ENCODE measurements around the gene RIOK1.

DNA sequence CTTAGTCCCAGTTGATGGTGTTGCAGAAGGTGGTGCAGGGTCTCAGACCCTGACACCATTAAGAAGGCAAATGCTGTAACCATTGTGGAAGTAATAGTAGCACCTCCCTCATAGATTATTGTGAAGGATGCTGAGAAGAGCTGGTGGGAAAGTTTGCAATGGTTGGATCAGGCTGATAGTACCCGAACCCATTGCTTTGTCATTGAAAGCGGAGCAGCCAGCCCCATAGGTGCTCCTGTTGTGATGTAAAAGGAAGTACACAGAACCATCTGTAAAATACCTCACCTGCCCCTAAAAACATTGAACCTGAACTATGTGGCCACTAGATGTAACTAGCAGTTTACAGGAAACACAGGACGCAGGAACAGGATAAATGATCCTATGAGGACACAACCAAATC is 31.5 kb downstream of the RIOK1 start:
- TF ChIP-seq, protein P1, sequence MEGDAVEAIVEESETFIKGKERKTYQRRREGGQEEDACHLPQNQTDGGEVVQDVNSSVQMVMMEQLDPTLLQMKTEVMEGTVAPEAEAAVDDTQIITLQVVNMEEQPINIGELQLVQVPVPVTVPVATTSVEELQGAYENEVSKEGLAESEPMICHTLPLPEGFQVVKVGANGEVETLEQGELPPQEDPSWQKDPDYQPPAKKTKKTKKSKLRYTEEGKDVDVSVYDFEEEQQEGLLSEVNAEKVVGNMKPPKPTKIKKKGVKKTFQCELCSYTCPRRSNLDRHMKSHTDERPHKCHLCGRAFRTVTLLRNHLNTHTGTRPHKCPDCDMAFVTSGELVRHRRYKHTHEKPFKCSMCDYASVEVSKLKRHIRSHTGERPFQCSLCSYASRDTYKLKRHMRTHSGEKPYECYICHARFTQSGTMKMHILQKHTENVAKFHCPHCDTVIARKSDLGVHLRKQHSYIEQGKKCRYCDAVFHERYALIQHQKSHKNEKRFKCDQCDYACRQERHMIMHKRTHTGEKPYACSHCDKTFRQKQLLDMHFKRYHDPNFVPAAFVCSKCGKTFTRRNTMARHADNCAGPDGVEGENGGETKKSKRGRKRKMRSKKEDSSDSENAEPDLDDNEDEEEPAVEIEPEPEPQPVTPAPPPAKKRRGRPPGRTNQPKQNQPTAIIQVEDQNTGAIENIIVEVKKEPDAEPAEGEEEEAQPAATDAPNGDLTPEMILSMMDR (IDR thresholded peaks at IDR 0.05) = no peak
- no peak for TF ChIP-seq EP300 (IDR thresholded peaks at IDR 0.05)
- TF ChIP-seq POLR2AphosphoS5 (IDR thresholded peaks at IDR 0.05) = no peak
